Spleen (tissue), 11 donors: ENCODE measurements around the gene NOTCH1. TPM values are rescaled to one million over a fixed set of nuclear protein-coding genes. Genes with fewer than 3 reads are reported as not detected.

Experiments
- DNase-seq: peaks from one replicate; pipeline ENCODE4 v3.0.0-alpha.2; 2020
- H3K27ac ChIP-seq, 8 donors: fragments of 200-600 bp; sonication (generic) in 7 of 8; 1 replicate in 4 of 8; 2 replicates in 4 of 8; pipeline versions ENCODE4 v1.5.0 to v1.8.0; 2016 to 2021; ENCODE audit warnings: inconsistent platforms in 4 of 8, mild to moderate bottlenecking in 4 of 8, moderate library complexity in 1 of 8
- H3K27me3 ChIP-seq, 7 donors: fragments of 200-600 bp; sonication (generic) in 6 of 7; replicated peaks in 1 of 7; 1 replicate in 4 of 7; 2 replicates in 3 of 7; pipeline versions ENCODE4 v1.5.0 to v1.8.0; 2016 to 2021; ENCODE audit warnings: inconsistent platforms in 3 of 7, mild to moderate bottlenecking in 1 of 7
- H3K36me3 ChIP-seq, 6 donors: fragments of 200-600 bp; sonication (generic) in 5 of 6; 1 replicate in 4 of 6; 2 replicates in 2 of 6; pipeline versions ENCODE4 v1.5.0 to v1.8.0; 2016 to 2021; ENCODE audit warnings: inconsistent platforms in 2 of 6
- H3K4me1 ChIP-seq, 6 donors: fragments of 200-600 bp; sonication (generic) in 5 of 6; 1 replicate in 3 of 6; 2 replicates in 3 of 6; pipeline versions ENCODE4 v1.5.0 to v1.8.0; 2016 to 2021; ENCODE audit warnings: inconsistent platforms in 3 of 6
- H3K4me3 ChIP-seq, 8 donors: fragments of 200-600 bp; sonication (generic) in 7 of 8; 1 replicate in 4 of 8; 2 replicates in 4 of 8; pipeline versions ENCODE4 v1.5.0 to v1.8.0; 2016 to 2021; ENCODE audit warnings: inconsistent platforms in 4 of 8, mild to moderate bottlenecking in 4 of 8, moderate library complexity in 2 of 8
- H3K9me3 ChIP-seq, 8 donors: fragments of 200-600 bp; sonication (generic) in 7 of 8; 1 replicate in 4 of 8; 2 replicates in 4 of 8; pipeline versions ENCODE4 v1.5.0 to v1.8.0; 2016 to 2021; ENCODE audit warnings: inconsistent platforms in 4 of 8
- POLR2A ChIP-seq, 3 donors: fragments of 450-650 bp; IDR thresholded peaks; one replicate each; pipeline ENCODE4 v1.5.1; 2017; ENCODE audit warnings: antibody characterized with exemption in 3 of 3, mild to moderate bottlenecking in 1 of 3
- POLR2AphosphoS5 ChIP-seq, 3 donors: sonication (generic); formaldehyde crosslinking; IDR thresholded peaks; one replicate each; pipeline ENCODE4 v1.5.1; 2017; ENCODE audit warnings: antibody characterized with exemption in 3 of 3
- WGBS, 5 donors: extraction: QIAGEN DNeasy Blood & Tissue Kit in 3 of 5; methylation state at CpG; one replicate each; pipeline versions ENCODE4 v1.1.5 to v1.1.7; 2013 to 2018; 5-methylcytosine and 5-hydroxymethylcytosine counted together
- intact Hi-C: fragments of 100-400 bp; cut with DNase I; formaldehyde crosslinking; loops from one replicate; pipeline ENCODE4 v1.15.0; 2023; ENCODE audit warnings: low total_unique reads
- polyA plus RNA-seq, 3 donors: library from polyadenylated mRNA; stranded (reverse); fragments of 200-250 nt; gene quantifications; one replicate each; pipeline ENCODE4 v1.2.1, GENCODE V29; 2013
- total RNA-seq, 7 donors: library from RNA; depleted of rRNA in 3 of 7; stranded (reverse); fragments of >200 nt in 3 of 7; fragmentation: NEBNext Ultra II Directional in 4 of 7; extraction: Animal tissue kit (Norgen Biotek cat#: 25700) in 4 of 7; gene quantifications; one replicate each; pipeline versions ENCODE4 v1.1.0 to v1.2.1, GENCODE V29; 2016 to 2021
- TF ChIP-seq, protein P1 (sequence below), 11 experiments: fragments of 200-600 bp in 7 of 11; fragments of 450-650 bp in 4 of 11; sonication (generic) in 4 of 11; IDR thresholded peaks in 8 of 11; conservative IDR thresholded peaks in 3 of 11; 1 replicate in 7 of 11; 2 replicates in 4 of 11; pipeline versions ENCODE4 v1.4.0 to v1.8.0; 2016 to 2021; ENCODE audit warnings: antibody characterized with exemption in 11 of 11, inconsistent platforms in 4 of 11, mild to moderate bottlenecking in 1 of 11
- donor health status: healthy with polysubstance abuse.
- donor health status: DM: no; HTN: no; CAD: no; lungs with moderate emphysema.
- donor health status: DM: no; HTN: no; CAD: no.
- donor health status: Bipolar disorder and iron deficiency.
- donor health status: healthy.
- donor health status: DM: no; HTN: no; CAD: no.
- donor health status: DM: yes; HTN: yes; CAD: no.

The NOTCH1 gene
- total and polyA plus RNA-seq, 10 donors: 4.9 to 140 (median 93.9) TPM

DNA sequence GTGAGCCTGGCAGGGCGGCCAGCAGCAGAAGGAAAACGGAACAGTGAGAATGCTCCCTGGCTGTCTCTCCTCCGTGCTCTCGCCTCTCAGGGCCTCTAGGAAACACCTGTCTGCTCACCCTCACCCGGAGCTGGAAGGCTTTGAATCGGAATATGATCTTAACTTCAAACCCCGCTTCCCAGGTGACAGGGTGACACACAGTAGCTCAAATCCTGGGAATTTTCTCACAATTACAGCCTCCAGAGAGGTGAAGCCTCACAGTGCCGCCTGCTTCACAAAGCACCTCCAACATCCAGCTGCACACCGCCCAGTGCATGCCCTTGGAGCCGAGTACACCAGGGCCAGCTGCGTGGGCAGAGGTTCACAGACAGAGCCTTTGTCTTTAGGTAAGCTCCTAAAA lies 75.5 kb downstream of the NOTCH1 start:
- peaks cover 0 to 31% (median 12%) of the 10 kb centered on the region in 6 donors for H3K4me1 ChIP-seq
- H3K27ac ChIP-seq: no peak overlapping the region
- no peaks in the 10 kb centered on the region for H3K27me3 ChIP-seq
- DNase-seq: no peak
- peaks cover 11 to 100% (median 99%) of the 10 kb centered on the region in 6 donors for H3K36me3 ChIP-seq
- intact Hi-C loops: no loop called here
- no peaks in the 10 kb centered on the region for H3K9me3 ChIP-seq
- 88 to 96% (median 94%) methylated on average over 8 to 11 of the region's 11 CpGs for WGBS, 5 donors
- TF ChIP-seq POLR2A (IDR thresholded peaks at IDR 0.05): no peak
- no peak for TF ChIP-seq POLR2AphosphoS5 (IDR thresholded peaks at IDR 0.05)
- TF ChIP-seq, protein P1, sequence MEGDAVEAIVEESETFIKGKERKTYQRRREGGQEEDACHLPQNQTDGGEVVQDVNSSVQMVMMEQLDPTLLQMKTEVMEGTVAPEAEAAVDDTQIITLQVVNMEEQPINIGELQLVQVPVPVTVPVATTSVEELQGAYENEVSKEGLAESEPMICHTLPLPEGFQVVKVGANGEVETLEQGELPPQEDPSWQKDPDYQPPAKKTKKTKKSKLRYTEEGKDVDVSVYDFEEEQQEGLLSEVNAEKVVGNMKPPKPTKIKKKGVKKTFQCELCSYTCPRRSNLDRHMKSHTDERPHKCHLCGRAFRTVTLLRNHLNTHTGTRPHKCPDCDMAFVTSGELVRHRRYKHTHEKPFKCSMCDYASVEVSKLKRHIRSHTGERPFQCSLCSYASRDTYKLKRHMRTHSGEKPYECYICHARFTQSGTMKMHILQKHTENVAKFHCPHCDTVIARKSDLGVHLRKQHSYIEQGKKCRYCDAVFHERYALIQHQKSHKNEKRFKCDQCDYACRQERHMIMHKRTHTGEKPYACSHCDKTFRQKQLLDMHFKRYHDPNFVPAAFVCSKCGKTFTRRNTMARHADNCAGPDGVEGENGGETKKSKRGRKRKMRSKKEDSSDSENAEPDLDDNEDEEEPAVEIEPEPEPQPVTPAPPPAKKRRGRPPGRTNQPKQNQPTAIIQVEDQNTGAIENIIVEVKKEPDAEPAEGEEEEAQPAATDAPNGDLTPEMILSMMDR (IDR thresholded peaks at IDR 0.05 in 8 of 11, conservative IDR thresholded peaks at IDR 0.05 in 3 of 11): no peak
- H3K4me3 ChIP-seq: no peak overlapping the region

DNA sequence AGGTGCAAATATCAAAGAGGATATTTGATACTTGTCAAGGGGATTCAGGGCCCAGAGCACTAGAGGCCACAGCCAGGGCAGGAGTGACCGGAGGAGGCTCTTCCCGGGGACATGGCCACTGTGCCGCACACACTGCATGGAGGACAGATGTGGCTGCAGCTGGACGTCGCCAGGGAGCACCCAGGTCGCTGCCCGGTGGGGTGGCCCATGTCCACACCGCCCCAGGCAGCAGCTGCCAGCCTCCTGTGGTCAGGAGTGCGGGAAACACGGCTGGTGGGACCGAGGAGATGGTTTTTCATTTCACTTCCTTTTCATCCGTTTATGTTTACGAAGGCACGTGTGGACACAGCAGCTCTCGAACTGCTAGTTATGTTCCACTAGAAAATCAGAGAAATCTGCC lies 78.1 kb downstream of the NOTCH1 start:
- H3K9me3 ChIP-seq: no peaks in the 10 kb centered on the region
- H3K36me3 ChIP-seq: peaks cover 20 to 100% (median 99%) of the 10 kb centered on the region in 6 donors
- WGBS, 5 donors: 86 to 93% (median 89%) methylated on average over 15 of the region's 15 CpGs
- TF ChIP-seq POLR2A (IDR thresholded peaks at IDR 0.05) (no peak), POLR2AphosphoS5 (IDR thresholded peaks at IDR 0.05) (peak in 1 of 3 donors; percentile 56)
- peaks cover 0 to 22% (median 5%) of the 10 kb centered on the region in 6 donors for H3K4me1 ChIP-seq
- no peak overlapping the region for H3K27ac ChIP-seq
- no peak for DNase-seq
- H3K27me3 ChIP-seq: no peaks in the 10 kb centered on the region
- no peak overlapping the region for H3K4me3 ChIP-seq
- intact Hi-C loops: no loop called here

DNA sequence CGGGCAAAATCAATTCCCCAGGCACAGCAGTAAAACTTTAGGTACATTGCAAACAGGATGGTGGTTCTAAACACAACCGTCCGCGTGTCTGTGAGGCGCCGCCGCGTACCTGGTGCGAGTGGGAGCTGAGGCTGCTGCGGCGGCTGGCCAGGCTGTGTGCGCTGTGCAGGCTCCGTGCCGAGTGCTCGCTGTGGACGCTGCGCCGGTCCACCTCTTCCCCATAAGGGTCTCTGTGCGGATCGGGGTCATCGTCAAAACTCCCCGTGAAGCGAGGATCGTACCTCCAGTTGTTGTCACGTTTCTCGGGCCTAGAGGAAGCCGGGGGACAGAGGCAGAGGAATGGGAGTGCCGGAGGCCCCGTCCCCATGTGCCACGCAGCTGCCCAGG lies 79.7 kb downstream of the NOTCH1 start:
- Histone ChIP-seq H3K27me3 (no peaks in the 10 kb centered on the region), H3K36me3 (peaks cover 23 to 100% (median 99%) of the 10 kb centered on the region in 6 donors), H3K27ac (no peak overlapping the region), H3K4me1 (peaks cover 0 to 11% (median 0%) of the 10 kb centered on the region in 6 donors), H3K4me3 (no peak overlapping the region), H3K9me3 (no peaks in the 10 kb centered on the region)
- no peak for DNase-seq
- TF ChIP-seq POLR2A (IDR thresholded peaks at IDR 0.05): no peak
- TF ChIP-seq POLR2AphosphoS5 (IDR thresholded peaks at IDR 0.05): peak in 2 of 3 donors; percentile 23 to 53
- TF ChIP-seq, protein P1 (IDR thresholded peaks at IDR 0.05 in 8 of 11, conservative IDR thresholded peaks at IDR 0.05 in 3 of 11): no peak
- intact Hi-C loops: no loop called here
- WGBS, 5 donors: 95 to 97% (median 97%) methylated on average over 27 to 30 of the region's 30 CpGs

- peaks cover 26 to 100% (median 99%) of the 10 kb centered on the region in 6 donors for H3K36me3 ChIP-seq
- no peak overlapping the region for H3K27ac ChIP-seq
- TF ChIP-seq POLR2A (IDR thresholded peaks at IDR 0.05): no peak
- TF ChIP-seq, protein P1 (IDR thresholded peaks at IDR 0.05 in 8 of 11, conservative IDR thresholded peaks at IDR 0.05 in 3 of 11): no peak
- TF ChIP-seq POLR2AphosphoS5 (IDR thresholded peaks at IDR 0.05): peak in 1 of 3 donors; percentile 4
- 95 to 96% (median 96%) methylated on average over 19 to 27 of the region's 27 CpGs for WGBS, 5 donors
- no peaks in the 10 kb centered on the region for H3K9me3 ChIP-seq
- DNase-seq: no peak
- intact Hi-C loops: no loop called here
- no peak overlapping the region for H3K4me3 ChIP-seq
- H3K27me3 ChIP-seq: no peaks in the 10 kb centered on the region
- H3K4me1 ChIP-seq: peaks cover 0 to 8% (median 0%) of the 10 kb centered on the region in 6 donors
Observed at GRCh38 chr9:136465500-136466154, 80.2 kb downstream of the NOTCH1 start.
